Measurements from ENCODE around the gene PROX1.

The PROX1 gene

GRCh38 chr1:213997772-213998107, 10.0 kb downstream of the PROX1 start:
- TF ChIP-seq CTCF (IDR thresholded peaks at IDR 0.05; ENCODE audit: insufficient read depth, low read depth, low read length, missing control alignments) = no peak
- no peak overlapping the region for H3K4me3 ChIP-seq (ENCODE audit: low read length)
- no peak for DNase-seq (ENCODE audit: low read depth)

- no peak for TF ChIP-seq CTCF (IDR thresholded peaks at IDR 0.05; ENCODE audit: insufficient read depth, low read depth, low read length, missing control alignments)
- DNase-seq (ENCODE audit: low read depth) = no peak
- H3K4me3 ChIP-seq (ENCODE audit: low read length) = no peak overlapping the region
Observed at GRCh38 chr1:213998785-213999184, 11.0 kb downstream of the PROX1 start.

GRCh38 chr1:213999732-214000131, 12.0 kb downstream of the PROX1 start:
- H3K4me3 ChIP-seq (ENCODE audit: low read length) = no peak overlapping the region
- no peak for TF ChIP-seq CTCF (IDR thresholded peaks at IDR 0.05; ENCODE audit: insufficient read depth, low read depth, low read length, missing control alignments)
- DNase-seq (ENCODE audit: low read depth) = no peak

GRCh38 chr1:214002060-214002459, 14.3 kb downstream of the PROX1 start:
- no peak overlapping the region for H3K4me3 ChIP-seq (ENCODE audit: low read length)
- no peak for TF ChIP-seq CTCF (IDR thresholded peaks at IDR 0.05; ENCODE audit: insufficient read depth, low read depth, low read length, missing control alignments)
- DNase-seq (ENCODE audit: low read depth) = no peak

GRCh38 chr1:214002472-214002871, 14.7 kb downstream of the PROX1 start:
- peak; percentile 54 for DNase-seq (ENCODE audit: low read depth)
- no peak overlapping the region for H3K4me3 ChIP-seq (ENCODE audit: low read length)
- no peak for TF ChIP-seq CTCF (IDR thresholded peaks at IDR 0.05; ENCODE audit: insufficient read depth, low read depth, low read length, missing control alignments)

GRCh38 chr1:214003233-214003632, 15.5 kb downstream of the PROX1 start:
- H3K4me3 ChIP-seq (ENCODE audit: low read length) = no peak overlapping the region
- TF ChIP-seq CTCF (IDR thresholded peaks at IDR 0.05; ENCODE audit: insufficient read depth, low read depth, low read length, missing control alignments) = no peak
- no peak for DNase-seq (ENCODE audit: low read depth)

- no peak for TF ChIP-seq CTCF (IDR thresholded peaks at IDR 0.05; ENCODE audit: insufficient read depth, low read depth, low read length, missing control alignments)
- H3K4me3 ChIP-seq (ENCODE audit: low read length) = no peak overlapping the region
- DNase-seq (ENCODE audit: low read depth) = no peak
Observed at GRCh38 chr1:214004014-214004413, 16.2 kb downstream of the PROX1 start.
